ENCODE results near the gene MRPS27.
A peak's percentile ranks its signal among the peaks of the same experiment; 100 is the strongest.

Gene MRPS27

GRCh38 chr5:72189146-72189545, 130.9 kb downstream of the MRPS27 start:
- Histone ChIP-seq H3K27me3 (ENCODE audit: insufficient read depth, low read length) (no peaks in the 10 kb centered on the region), H3K36me3 (ENCODE audit: insufficient read depth, low read depth, low read length) (peaks cover 97% of the 10 kb centered on the region), H3K9me3 (ENCODE audit: insufficient read depth, low read depth, low read length) (no peaks in the 10 kb centered on the region), H3K9ac (ENCODE audit: low read depth, low read length) (no peak overlapping the region), H3K4me3 (ENCODE audit: low read length) (no peak overlapping the region), H3K4me1 (ENCODE audit: insufficient read depth, low read length) (no peaks in the 10 kb centered on the region), H3K27ac (ENCODE audit: low read length) (no peak overlapping the region)

DNA sequence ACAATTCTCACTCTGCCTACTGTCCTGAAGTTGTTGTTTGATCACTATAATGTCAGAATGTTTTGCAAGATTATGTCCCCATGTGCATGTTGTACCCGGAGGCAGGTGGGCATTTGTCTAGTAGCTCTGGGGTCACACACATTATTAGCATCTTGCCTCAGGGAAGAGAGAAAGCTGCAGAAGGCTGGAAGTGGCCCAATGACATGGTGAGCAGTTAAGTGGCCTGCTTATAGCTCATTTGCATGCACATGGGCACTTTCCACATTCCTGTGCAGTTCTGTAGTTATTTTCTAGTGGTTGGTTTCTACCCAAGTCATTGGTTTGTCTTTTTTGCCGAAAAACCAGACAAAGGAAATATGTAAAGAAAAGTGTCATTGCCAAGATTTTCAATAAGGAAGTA, 131.9 kb downstream of the MRPS27 start:
- H3K9me3 ChIP-seq (ENCODE audit: insufficient read depth, low read depth, low read length) = no peaks in the 10 kb centered on the region
- H3K36me3 ChIP-seq (ENCODE audit: insufficient read depth, low read depth, low read length) = peaks cover 97% of the 10 kb centered on the region
- no peaks in the 10 kb centered on the region for H3K27me3 ChIP-seq (ENCODE audit: insufficient read depth, low read length)
- H3K27ac ChIP-seq (ENCODE audit: low read length) = no peak overlapping the region
- no peak overlapping the region for H3K4me3 ChIP-seq (ENCODE audit: low read length)
- peaks cover 7% of the 10 kb centered on the region; the same call in 1 of the 2 replicates for H3K4me1 ChIP-seq (ENCODE audit: insufficient read depth, low read length)
- H3K9ac ChIP-seq (ENCODE audit: low read depth, low read length) = no peak overlapping the region

GRCh38 chr5:72187388-72188075, 132.5 kb downstream of the MRPS27 start:
- no peaks in the 10 kb centered on the region for H3K27me3 ChIP-seq (ENCODE audit: insufficient read depth, low read length)
- no peaks in the 10 kb centered on the region for H3K9me3 ChIP-seq (ENCODE audit: insufficient read depth, low read depth, low read length)
- peaks cover 92% of the 10 kb centered on the region for H3K36me3 ChIP-seq (ENCODE audit: insufficient read depth, low read depth, low read length)
- peaks cover 13% of the 10 kb centered on the region; the same call in 1 of the 2 replicates for H3K4me1 ChIP-seq (ENCODE audit: insufficient read depth, low read length)
- H3K9ac ChIP-seq (ENCODE audit: low read depth, low read length) = no peak overlapping the region
- no peak overlapping the region for H3K4me3 ChIP-seq (ENCODE audit: low read length)
- no peak overlapping the region for H3K27ac ChIP-seq (ENCODE audit: low read length)

GRCh38 chr5:72185496-72186329, 134.3 kb downstream of the MRPS27 start:
- H3K36me3 ChIP-seq (ENCODE audit: insufficient read depth, low read depth, low read length) = peaks cover 75% of the 10 kb centered on the region
- no peak overlapping the region for H3K27ac ChIP-seq (ENCODE audit: low read length)
- no peak overlapping the region for H3K4me3 ChIP-seq (ENCODE audit: low read length)
- H3K9me3 ChIP-seq (ENCODE audit: insufficient read depth, low read depth, low read length) = no peaks in the 10 kb centered on the region
- peaks cover 18% of the 10 kb centered on the region; the same call in 1 of the 2 replicates for H3K4me1 ChIP-seq (ENCODE audit: insufficient read depth, low read length)
- H3K27me3 ChIP-seq (ENCODE audit: insufficient read depth, low read length) = no peaks in the 10 kb centered on the region
- H3K9ac ChIP-seq (ENCODE audit: low read depth, low read length) = no peak overlapping the region

- Histone ChIP-seq H3K36me3 (ENCODE audit: insufficient read depth, low read depth, low read length) (peaks cover 62% of the 10 kb centered on the region), H3K9ac (ENCODE audit: low read depth, low read length) (no peak overlapping the region), H3K9me3 (ENCODE audit: insufficient read depth, low read depth, low read length) (no peaks in the 10 kb centered on the region), H3K4me3 (ENCODE audit: low read length) (no peak overlapping the region), H3K27me3 (ENCODE audit: insufficient read depth, low read length) (no peaks in the 10 kb centered on the region), H3K4me1 (ENCODE audit: insufficient read depth, low read length) (peaks cover 18% of the 10 kb centered on the region; the same call in 1 of the 2 replicates), H3K27ac (ENCODE audit: low read length) (no peak overlapping the region)
These were observed 135.6 kb downstream of the MRPS27 start for GRCh38 chr5:72184408-72184807.

- H3K9ac ChIP-seq (ENCODE audit: low read depth, low read length) = no peak overlapping the region
- H3K27ac ChIP-seq (ENCODE audit: low read length) = peak overlapping the region; percentile 11
- peaks cover 22% of the 10 kb centered on the region; the same call in 1 of the 2 replicates for H3K4me1 ChIP-seq (ENCODE audit: insufficient read depth, low read length)
- no peak overlapping the region for H3K4me3 ChIP-seq (ENCODE audit: low read length)
- H3K9me3 ChIP-seq (ENCODE audit: insufficient read depth, low read depth, low read length) = no peaks in the 10 kb centered on the region
- H3K27me3 ChIP-seq (ENCODE audit: insufficient read depth, low read length) = no peaks in the 10 kb centered on the region
- H3K36me3 ChIP-seq (ENCODE audit: insufficient read depth, low read depth, low read length) = peaks cover 49% of the 10 kb centered on the region
These were observed 136.9 kb downstream of the MRPS27 start for GRCh38 chr5:72183101-72183520.

- Histone ChIP-seq H3K4me1 (ENCODE audit: insufficient read depth, low read length) (peaks cover 22% of the 10 kb centered on the region; the same call in 1 of the 2 replicates), H3K27me3 (ENCODE audit: insufficient read depth, low read length) (no peaks in the 10 kb centered on the region), H3K9me3 (ENCODE audit: insufficient read depth, low read depth, low read length) (no peaks in the 10 kb centered on the region), H3K36me3 (ENCODE audit: insufficient read depth, low read depth, low read length) (peaks cover 44% of the 10 kb centered on the region), H3K9ac (ENCODE audit: low read depth, low read length) (no peak overlapping the region), H3K4me3 (ENCODE audit: low read length) (no peak overlapping the region), H3K27ac (ENCODE audit: low read length) (no peak overlapping the region)
These were observed 137.4 kb downstream of the MRPS27 start for GRCh38 chr5:72182686-72183085.

- H3K9me3 ChIP-seq (ENCODE audit: insufficient read depth, low read depth, low read length) = no peaks in the 10 kb centered on the region
- H3K4me3 ChIP-seq (ENCODE audit: low read length) = no peak overlapping the region
- peaks cover 27% of the 10 kb centered on the region for H3K36me3 ChIP-seq (ENCODE audit: insufficient read depth, low read depth, low read length)
- no peak overlapping the region for H3K27ac ChIP-seq (ENCODE audit: low read length)
- no peak overlapping the region for H3K9ac ChIP-seq (ENCODE audit: low read depth, low read length)
- peaks cover 22% of the 10 kb centered on the region; the same call in 1 of the 2 replicates for H3K4me1 ChIP-seq (ENCODE audit: insufficient read depth, low read length)
- H3K27me3 ChIP-seq (ENCODE audit: insufficient read depth, low read length) = no peaks in the 10 kb centered on the region
These were observed 139.1 kb downstream of the MRPS27 start for GRCh38 chr5:72180925-72181324.

DNA sequence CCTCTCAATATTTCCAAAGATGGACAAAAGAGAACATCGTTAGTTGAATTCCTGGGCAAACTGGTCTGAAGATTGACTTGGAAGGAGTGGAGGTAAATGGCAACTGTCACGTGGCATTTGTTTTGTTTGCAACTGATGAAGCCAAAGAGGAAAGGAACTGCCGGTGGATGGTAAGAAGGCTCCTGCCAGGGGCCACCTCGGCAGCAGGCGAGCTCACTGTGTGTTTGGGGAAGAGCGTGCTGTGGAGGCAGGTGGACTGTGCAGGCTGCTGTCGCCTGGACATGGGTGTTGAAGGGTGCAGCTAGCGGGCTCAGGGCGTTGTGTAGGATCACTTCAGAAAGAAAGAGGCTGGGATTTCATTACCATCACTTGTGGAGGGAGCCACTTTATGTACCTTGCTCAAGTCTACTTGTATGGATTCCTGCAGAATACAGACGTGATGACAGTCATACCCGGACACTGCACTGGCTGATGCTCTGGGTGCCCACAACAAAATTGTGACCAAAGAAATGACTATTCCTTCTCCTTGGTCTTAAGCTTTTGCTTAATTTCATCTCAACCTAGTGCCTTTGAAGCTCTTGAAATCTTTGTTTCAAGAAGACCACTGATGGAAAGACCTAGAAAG, 140.1 kb downstream of the MRPS27 start:
- no peaks in the 10 kb centered on the region for H3K9me3 ChIP-seq (ENCODE audit: insufficient read depth, low read depth, low read length)
- H3K27me3 ChIP-seq (ENCODE audit: insufficient read depth, low read length) = no peaks in the 10 kb centered on the region
- peaks cover 22% of the 10 kb centered on the region; the same call in 1 of the 2 replicates for H3K4me1 ChIP-seq (ENCODE audit: insufficient read depth, low read length)
- H3K9ac ChIP-seq (ENCODE audit: low read depth, low read length) = no peak overlapping the region
- H3K4me3 ChIP-seq (ENCODE audit: low read length) = no peak overlapping the region
- no peak overlapping the region for H3K27ac ChIP-seq (ENCODE audit: low read length)
- peaks cover 21% of the 10 kb centered on the region for H3K36me3 ChIP-seq (ENCODE audit: insufficient read depth, low read depth, low read length)

DNA sequence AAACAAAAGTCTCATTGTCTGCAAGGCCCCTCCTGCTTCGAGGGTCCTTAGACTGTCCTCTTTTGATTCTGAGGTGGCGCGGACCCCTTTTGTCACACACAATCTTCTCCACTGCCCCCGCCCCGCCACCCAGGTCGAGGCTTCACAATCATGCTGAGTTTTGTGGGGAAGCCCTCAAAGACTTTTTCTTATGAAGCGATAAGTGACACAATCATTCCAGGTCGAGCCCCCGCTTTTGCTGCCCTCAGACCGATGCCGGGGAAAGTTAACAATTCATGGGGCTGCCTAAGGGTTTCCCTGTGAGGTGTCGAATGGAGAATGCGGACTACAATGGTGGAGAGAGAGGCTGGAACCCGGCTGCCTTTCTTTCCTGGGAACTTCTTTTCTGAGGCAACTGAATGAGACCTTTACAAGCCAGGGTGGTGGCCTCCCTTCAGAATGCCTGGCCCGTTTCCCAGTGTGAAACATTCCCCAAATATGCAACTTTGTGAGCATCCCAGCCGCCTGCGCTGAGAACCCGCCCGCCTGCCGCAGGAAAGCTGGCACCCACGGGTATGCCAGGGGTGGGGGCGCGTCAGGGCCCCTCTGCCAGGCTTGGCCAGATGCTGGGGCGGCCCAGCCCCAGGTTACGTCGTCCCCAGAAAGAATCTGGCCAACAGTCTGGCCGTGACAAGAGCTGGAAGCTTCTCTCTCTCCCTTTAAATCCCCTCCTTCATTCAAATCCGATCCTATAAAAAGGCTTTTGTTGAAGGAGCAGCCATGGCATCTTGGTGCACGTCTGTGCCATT, 140.8 kb downstream of the MRPS27 start:
- no peak overlapping the region for H3K27ac ChIP-seq (ENCODE audit: low read length)
- no peak overlapping the region for H3K4me3 ChIP-seq (ENCODE audit: low read length)
- H3K36me3 ChIP-seq (ENCODE audit: insufficient read depth, low read depth, low read length) = peaks cover 14% of the 10 kb centered on the region
- H3K4me1 ChIP-seq (ENCODE audit: insufficient read depth, low read length) = peaks cover 22% of the 10 kb centered on the region; the same call in 1 of the 2 replicates
- H3K27me3 ChIP-seq (ENCODE audit: insufficient read depth, low read length) = no peaks in the 10 kb centered on the region
- no peaks in the 10 kb centered on the region for H3K9me3 ChIP-seq (ENCODE audit: insufficient read depth, low read depth, low read length)
- H3K9ac ChIP-seq (ENCODE audit: low read depth, low read length) = no peak overlapping the region

DNA sequence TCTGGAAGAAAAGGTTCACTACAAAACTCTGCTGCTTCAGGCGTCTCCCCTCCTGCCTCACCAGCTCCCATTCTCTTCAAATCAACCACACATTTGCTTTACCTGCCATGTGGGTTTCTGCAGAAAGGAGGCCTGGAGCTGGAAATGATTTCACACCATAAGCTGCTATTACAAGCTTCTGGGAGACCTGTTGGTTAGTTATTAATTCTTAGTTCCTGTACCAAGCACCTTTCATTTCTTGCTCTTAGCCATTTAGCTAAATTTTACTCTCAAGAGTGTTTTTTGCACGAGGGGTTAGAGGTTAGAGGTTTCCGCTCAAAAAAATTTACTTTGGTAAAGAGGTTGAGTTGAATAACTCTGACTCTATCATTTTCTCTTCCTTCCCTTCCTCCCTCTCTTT, 142.5 kb downstream of the MRPS27 start:
- Histone ChIP-seq H3K27me3 (ENCODE audit: insufficient read depth, low read length) (no peaks in the 10 kb centered on the region), H3K4me3 (ENCODE audit: low read length) (no peak overlapping the region), H3K27ac (ENCODE audit: low read length) (no peak overlapping the region), H3K4me1 (ENCODE audit: insufficient read depth, low read length) (peaks cover 9% of the 10 kb centered on the region; the same call in 1 of the 2 replicates), H3K9ac (ENCODE audit: low read depth, low read length) (no peak overlapping the region), H3K9me3 (ENCODE audit: insufficient read depth, low read depth, low read length) (no peaks in the 10 kb centered on the region), H3K36me3 (ENCODE audit: insufficient read depth, low read depth, low read length) (peaks cover 10% of the 10 kb centered on the region; the same call in 1 of the 2 replicates)

Measured in iPS-20b (cell line).